AG09309 (cell line): ENCODE measurements around the gene SEC23A.
"Not testable (repeated sequence)": the region's sequence is repeated elsewhere in the genome, so short reads cannot be mapped to it uniquely, and the experiment has no call there.

ENCODE experiments used
- DNase-seq: peaks from one replicate; pipeline ENCODE4 v3.0.0-alpha.2; 2010; ENCODE audit warnings: low read depth
- H3K4me3 ChIP-seq: 2 replicates; pipeline ENCODE4 v1.5.1; 2011; ENCODE audit warnings: mild to moderate bottlenecking, low read depth, low read length, moderate library complexity; ENCODE audit not compliant: control insufficient read depth
- TF ChIP-seq, protein P1 (sequence below): IDR thresholded peaks from 2 replicates; pipeline ENCODE4 v1.5.1; 2011; ENCODE audit warnings: mild to moderate bottlenecking, low read depth, low read length, inconsistent platforms; ENCODE audit not compliant: insufficient read depth, control insufficient read depth; ENCODE audit errors: missing control alignments

The SEC23A gene

DNA sequence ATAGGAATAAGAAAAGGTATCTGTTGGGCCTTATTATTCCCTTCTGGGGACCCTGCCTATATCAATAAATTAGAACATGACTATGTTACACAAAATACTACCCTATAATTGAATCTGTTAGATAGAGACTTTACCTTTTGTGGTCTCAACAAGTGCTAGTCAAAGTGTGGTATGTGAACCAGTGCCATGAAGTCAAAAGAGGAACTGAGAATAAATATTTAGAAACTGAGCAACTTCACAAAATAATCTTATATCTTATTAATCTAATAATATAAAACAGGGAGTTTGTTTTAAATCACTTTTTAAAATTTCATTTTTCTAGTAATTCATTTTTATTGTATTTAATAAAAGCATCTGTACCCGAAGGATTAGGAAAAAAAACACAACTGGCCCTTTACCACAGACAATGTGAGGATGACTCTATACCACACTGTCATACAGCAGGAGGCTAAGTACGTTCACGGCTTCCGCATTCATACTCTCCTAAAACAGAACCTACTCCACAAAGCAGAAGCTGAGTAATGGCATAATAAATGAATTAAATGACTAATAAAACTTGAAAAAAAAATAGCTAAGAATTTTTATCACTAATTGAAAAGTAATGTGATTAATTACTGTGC is 42.1 kb downstream of the SEC23A start:
- DNase-seq: no peak
- no peak overlapping the region for H3K4me3 ChIP-seq
- TF ChIP-seq, protein P1, sequence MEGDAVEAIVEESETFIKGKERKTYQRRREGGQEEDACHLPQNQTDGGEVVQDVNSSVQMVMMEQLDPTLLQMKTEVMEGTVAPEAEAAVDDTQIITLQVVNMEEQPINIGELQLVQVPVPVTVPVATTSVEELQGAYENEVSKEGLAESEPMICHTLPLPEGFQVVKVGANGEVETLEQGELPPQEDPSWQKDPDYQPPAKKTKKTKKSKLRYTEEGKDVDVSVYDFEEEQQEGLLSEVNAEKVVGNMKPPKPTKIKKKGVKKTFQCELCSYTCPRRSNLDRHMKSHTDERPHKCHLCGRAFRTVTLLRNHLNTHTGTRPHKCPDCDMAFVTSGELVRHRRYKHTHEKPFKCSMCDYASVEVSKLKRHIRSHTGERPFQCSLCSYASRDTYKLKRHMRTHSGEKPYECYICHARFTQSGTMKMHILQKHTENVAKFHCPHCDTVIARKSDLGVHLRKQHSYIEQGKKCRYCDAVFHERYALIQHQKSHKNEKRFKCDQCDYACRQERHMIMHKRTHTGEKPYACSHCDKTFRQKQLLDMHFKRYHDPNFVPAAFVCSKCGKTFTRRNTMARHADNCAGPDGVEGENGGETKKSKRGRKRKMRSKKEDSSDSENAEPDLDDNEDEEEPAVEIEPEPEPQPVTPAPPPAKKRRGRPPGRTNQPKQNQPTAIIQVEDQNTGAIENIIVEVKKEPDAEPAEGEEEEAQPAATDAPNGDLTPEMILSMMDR: no peak

DNA sequence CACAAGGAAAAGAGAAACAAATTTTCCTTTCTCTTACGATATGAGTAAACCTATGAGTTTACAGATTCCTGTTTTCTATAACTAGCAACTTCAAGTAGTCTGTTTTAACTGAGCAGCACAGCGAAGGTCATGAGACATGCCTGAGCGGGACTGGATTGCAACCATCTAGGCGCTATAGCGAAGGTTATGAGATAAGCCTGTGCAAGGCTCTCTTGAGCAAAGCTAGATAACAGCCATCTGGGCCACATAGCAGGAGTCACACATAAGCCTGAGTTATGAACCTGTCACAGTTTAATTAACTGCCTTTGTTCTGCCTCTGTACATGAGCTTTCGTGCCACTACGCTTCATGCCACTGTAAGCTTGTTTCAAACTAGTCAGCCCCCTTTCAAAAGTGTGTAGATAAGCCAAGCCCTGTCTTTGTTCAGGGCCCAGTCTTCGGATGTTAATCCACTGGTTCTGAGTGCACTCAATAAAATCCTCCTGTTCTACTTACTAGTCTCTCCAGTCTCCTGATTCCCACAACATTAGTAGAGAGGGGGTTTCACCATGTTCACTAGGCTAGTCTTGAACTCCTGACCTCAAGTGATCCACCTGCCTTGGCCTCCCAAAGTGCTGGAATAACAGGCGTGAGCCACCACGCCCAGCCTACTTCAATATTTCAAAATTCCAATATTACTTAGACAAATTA is 47.1 kb downstream of the SEC23A start:
- no peak for DNase-seq
- TF ChIP-seq, protein P1: no peak
- no peak overlapping the region for H3K4me3 ChIP-seq

DNA sequence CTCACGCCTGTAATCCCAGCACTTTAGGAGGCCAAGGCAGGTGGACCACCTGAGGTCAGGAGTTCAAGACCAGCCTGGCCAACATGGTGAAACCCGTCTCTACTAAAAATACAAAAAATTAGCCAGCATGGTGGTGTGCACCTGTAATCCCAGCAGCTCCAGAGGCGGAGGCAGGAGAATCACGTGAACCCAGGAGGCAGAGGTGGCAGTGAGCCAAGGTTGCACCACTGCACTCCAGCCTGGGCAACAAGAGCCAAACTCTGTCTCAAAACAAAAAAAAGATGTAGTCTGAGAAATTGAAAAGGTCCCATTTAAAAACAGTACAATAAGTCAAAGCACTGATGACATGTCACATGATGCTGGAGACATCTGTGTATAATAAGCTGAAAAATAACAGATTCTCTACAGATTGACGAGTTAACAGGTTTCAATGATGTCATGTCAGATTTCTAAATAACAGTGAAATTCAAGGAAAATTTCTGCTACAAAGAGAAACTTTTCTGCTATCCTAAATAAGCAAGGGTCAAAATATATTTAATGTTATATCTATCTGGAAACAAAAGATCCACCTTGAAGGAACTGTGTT is 50.1 kb downstream of the SEC23A start:
- DNase-seq, H3K4me3 ChIP-seq: not testable (repeated sequence)

DNA sequence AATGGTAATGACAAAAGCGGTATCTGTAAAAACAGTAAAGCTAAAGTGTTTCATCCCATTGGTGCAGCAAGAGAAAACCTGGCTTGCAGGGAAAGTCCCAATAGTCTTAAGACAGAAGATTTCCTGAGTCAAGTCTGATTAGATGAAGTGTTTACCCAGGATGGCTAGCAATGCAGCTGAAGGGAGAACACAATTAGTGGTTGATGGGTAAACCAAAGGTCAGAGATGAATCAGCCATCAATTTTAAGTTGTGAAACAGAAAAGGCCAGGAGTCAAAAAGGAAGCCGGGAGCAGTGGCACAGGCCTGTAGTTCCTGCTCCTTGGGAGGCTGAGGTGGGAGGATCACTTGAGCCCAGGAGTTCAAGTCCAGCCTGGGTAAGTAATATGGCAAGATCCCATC is 52.6 kb downstream of the SEC23A start:
- TF ChIP-seq, protein P1: no peak
- no peak overlapping the region for H3K4me3 ChIP-seq
- DNase-seq: peak; percentile 52

DNA sequence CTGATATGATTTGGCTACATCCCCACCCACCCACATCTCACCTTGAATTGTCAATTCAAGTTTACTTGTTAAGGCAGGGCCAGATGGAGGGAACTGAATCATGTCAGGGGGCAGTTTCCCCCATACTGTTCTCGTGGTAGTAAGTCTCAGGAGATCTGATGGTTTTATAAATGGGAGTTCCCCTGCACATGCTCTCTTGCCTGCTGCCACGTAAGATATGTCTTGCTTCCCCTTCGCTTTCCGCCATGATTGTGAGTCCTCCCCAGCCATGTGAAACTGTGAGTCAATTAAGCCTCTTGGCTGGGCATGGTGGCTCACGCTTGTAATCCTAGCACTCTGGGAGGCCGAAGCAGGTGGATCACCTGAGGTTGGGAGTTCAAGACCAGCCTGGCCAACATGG is 57.1 kb downstream of the SEC23A start:
- not testable (repeated sequence) for DNase-seq

DNA sequence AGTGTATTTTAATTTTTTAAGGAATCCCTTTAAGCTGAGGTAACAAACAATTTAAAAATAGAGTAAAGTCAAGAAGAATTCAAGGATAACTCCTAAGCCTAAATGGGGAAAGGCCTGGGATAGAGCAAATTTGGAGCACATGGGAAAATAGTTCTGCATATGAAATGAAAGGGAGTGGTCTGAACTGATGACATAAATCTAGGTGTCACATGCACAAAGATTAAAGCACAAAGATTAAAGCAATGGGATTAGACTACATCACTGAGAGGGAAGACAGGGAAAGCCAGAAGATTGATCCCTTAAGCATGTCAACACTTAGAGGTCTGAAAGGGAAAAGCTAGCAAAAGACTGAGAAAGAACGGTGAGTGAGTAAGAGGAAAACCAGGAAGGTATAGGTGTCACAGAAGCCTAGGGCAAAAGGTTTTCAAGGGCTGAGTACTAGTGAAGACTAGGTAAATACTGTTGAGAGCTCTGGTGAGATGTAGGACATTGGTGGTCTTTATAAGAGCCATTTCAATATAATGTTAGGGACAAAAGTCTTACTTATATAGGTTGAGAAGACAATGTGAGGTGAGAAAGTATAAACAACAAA is 59.6 kb downstream of the SEC23A start:
- no peak overlapping the region for H3K4me3 ChIP-seq
- DNase-seq: no peak
- TF ChIP-seq, protein P1: no peak

More for the DNA sequence above, 57.1 kb downstream of the SEC23A start:
- not testable (repeated sequence) for H3K4me3 ChIP-seq

DNA sequence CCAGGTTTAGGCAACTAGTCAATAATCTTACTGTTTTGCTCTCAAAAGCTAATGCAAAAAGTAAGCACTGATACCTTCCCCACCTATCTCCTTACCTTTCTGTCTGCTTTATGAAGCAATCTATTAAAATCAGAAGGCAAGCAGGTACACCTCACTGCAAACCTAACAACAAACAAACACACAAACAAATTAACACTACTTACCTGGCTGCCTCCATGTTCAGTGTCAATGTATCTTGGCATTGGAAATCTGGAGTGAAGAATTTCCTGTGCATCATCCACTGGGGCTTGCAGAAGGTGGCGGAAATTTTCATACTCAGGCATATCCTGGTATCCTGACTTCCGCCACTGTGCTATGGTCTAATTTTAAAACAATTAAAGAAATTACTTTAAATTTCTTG is 62.5 kb downstream of the SEC23A start:
- DNase-seq: no peak
- no peak overlapping the region for H3K4me3 ChIP-seq
- TF ChIP-seq, protein P1: no peak
